A549 (cell line): ENCODE data around the gene TRAK1.

Experiments
- ELK1 ChIP-seq: fragments of 150-350 bp; IDR thresholded peaks from 2 replicates; pipeline ENCODE4 v1.6.1; 2014; ENCODE audit warnings: low read depth, mild to moderate bottlenecking, low read length
- POLR2A ChIP-seq: IDR thresholded peaks from 2 replicates; pipeline ENCODE4 v1.6.1; 2012; ENCODE audit warnings: mild to moderate bottlenecking, low read length
- POLR2AphosphoS2 ChIP-seq: conservative IDR thresholded peaks from 2 replicates; pipeline ENCODE4 v1.6.1; 2012; ENCODE audit warnings: low read length, improper control_type of control experiment, inconsistent platforms
- RAD21 ChIP-seq, 2 experiments: fragments of >200 bp in 1 of 2; sonication (Bioruptor Twin) in 1 of 2; formaldehyde crosslinking in 1 of 2; IDR thresholded peaks in 1 of 2; conservative IDR thresholded peaks in 1 of 2; 2 replicates in 1 of 2; 3 replicates in 1 of 2; pipeline ENCODE4 v1.6.1; 2012 to 2018; ENCODE audit warnings: inconsistent platforms in 1 of 2
- REST ChIP-seq: fragments of 200-600 bp; sonication (generic); IDR thresholded peaks from 2 replicates; pipeline ENCODE4 v1.6.1; 2016; ENCODE audit warnings: antibody characterized with exemption, mild to moderate bottlenecking, moderate library complexity
- SMC3 ChIP-seq: fragments of >200 bp; sonication (Bioruptor Twin); formaldehyde crosslinking; IDR thresholded peaks from 3 replicates; pipeline ENCODE4 v1.6.1; 2018; ENCODE audit warnings: inconsistent platforms
- TF ChIP-seq, protein P1 (sequence below): fragments of >200 bp; sonication (Bioruptor Twin); formaldehyde crosslinking; IDR thresholded peaks from 3 replicates; pipeline ENCODE4 v1.5.1; 2016
- TF ChIP-seq, protein P2 (sequence below): fragments of 450-650 bp; IDR thresholded peaks from 2 replicates; pipeline ENCODE4 v1.6.1; 2014; ENCODE audit warnings: antibody characterized with exemption
- TF ChIP-seq, protein P3 (sequence below): IDR thresholded peaks from 2 replicates; pipeline ENCODE4 v1.6.1; 2012

- TF ChIP-seq POLR2A (no peak), REST (no peak), POLR2AphosphoS2 (no peak), ELK1 (no peak), RAD21 (conservative IDR thresholded peaks at IDR 0.05 in 1 of 2, IDR thresholded peaks at IDR 0.05 in 1 of 2) (no peak), SMC3 (no peak)
- TF ChIP-seq, protein P1, sequence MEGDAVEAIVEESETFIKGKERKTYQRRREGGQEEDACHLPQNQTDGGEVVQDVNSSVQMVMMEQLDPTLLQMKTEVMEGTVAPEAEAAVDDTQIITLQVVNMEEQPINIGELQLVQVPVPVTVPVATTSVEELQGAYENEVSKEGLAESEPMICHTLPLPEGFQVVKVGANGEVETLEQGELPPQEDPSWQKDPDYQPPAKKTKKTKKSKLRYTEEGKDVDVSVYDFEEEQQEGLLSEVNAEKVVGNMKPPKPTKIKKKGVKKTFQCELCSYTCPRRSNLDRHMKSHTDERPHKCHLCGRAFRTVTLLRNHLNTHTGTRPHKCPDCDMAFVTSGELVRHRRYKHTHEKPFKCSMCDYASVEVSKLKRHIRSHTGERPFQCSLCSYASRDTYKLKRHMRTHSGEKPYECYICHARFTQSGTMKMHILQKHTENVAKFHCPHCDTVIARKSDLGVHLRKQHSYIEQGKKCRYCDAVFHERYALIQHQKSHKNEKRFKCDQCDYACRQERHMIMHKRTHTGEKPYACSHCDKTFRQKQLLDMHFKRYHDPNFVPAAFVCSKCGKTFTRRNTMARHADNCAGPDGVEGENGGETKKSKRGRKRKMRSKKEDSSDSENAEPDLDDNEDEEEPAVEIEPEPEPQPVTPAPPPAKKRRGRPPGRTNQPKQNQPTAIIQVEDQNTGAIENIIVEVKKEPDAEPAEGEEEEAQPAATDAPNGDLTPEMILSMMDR = no peak
- TF ChIP-seq, protein P2, sequence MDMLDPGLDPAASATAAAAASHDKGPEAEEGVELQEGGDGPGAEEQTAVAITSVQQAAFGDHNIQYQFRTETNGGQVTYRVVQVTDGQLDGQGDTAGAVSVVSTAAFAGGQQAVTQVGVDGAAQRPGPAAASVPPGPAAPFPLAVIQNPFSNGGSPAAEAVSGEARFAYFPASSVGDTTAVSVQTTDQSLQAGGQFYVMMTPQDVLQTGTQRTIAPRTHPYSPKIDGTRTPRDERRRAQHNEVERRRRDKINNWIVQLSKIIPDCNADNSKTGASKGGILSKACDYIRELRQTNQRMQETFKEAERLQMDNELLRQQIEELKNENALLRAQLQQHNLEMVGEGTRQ = no peak
- TF ChIP-seq, protein P3, sequence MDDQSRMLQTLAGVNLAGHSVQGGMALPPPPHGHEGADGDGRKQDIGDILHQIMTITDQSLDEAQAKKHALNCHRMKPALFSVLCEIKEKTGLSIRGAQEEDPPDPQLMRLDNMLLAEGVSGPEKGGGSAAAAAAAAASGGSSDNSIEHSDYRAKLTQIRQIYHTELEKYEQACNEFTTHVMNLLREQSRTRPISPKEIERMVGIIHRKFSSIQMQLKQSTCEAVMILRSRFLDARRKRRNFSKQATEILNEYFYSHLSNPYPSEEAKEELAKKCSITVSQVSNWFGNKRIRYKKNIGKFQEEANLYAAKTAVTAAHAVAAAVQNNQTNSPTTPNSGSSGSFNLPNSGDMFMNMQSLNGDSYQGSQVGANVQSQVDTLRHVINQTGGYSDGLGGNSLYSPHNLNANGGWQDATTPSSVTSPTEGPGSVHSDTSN = no peak
Measured at GRCh38 chr3:42066516-42067181, 24.5 kb upstream of the TRAK1 start.
